ENCODE measurements around the gene MYH10. TPM values are rescaled to one million over a fixed set of nuclear protein-coding genes. Genes with fewer than 3 reads are reported as not detected.

The MYH10 gene
- total RNA-seq, 1 donor from 2014 or later: 75.7 TPM

GRCh38 chr17:8466456-8466855 is 164.1 kb downstream of the MYH10 start:
- no peak for DNase-seq (ENCODE audit: low spot score)
- intact Hi-C loops (cut with DNase I): no loop called here

DNA sequence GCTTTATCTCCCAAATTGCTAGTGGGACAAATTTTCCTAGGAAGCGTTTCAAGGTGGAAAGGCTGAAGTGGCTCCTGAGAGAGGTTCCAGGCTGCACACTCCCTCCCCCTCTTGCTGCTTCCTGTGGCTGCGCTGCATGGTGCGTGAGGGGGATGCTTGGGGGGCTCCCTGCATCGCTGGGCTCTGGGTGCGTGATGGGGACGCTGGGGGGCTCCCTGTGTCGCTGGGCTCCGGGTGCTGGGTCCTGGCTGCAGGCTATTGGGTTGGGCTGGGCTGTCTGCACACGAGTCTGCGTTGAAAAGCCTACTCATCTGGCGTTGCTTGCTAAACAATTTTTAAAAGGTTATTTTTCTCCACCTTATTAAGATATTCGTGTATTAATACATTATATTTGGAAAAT is 164.8 kb downstream of the MYH10 start:
- no peak for ATAC-seq

More at GRCh38 chr17:8466456-8466855, 164.1 kb downstream of the MYH10 start:
- ATAC-seq: peak; percentile 18

DNA sequence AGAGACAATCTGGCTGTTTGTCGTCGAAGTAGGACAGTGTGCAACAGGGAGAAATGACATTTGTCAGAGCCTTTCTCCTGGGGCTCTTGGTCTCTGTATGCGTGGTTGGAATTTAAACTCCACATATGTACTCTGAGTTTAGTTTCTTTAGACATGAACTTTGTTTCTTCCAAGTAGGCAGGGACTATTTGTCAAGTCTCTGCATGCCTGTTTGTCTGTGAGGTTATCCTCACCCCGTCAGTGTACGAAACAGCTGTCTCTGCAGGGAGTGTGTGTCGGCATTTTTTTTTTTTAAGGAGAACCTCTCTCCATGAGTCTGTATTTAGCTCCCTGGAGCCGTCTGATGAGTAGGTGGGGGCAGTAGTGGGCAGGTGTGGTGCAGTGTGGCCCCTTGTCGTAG is 165.2 kb downstream of the MYH10 start:
- ATAC-seq (no peak), DNase-seq (ENCODE audit: low spot score) (no peak)
- intact Hi-C loops (cut with DNase I): no loop called here

More for the DNA sequence above, 164.8 kb downstream of the MYH10 start:
- no peak for DNase-seq (ENCODE audit: low spot score)
- intact Hi-C loops (cut with DNase I): no loop called here

- intact Hi-C loops (cut with DNase I): no loop called here
- no peak for ATAC-seq
Measured at GRCh38 chr17:8464941-8465340, 165.6 kb downstream of the MYH10 start.

DNA sequence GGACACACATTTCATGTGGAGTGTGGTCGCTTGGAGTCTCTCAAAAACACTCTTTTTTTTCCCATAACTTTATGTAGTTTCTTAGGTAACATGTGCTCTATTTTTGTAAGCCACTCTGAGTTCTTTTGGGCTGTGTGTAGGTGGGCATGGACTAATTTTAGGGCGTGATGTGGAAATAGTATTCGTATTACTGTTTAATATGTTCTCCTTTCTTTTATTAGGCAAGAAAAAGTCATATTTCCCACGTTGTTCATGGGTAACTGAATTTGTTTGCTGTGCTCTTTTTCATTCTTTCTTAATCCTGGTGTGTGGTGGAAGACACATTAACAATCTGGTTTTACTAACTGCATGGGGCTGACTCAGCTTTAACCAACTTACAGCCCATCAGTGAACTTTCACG is 167.4 kb downstream of the MYH10 start:
- ATAC-seq: no peak
- no peak for DNase-seq (ENCODE audit: low spot score)
- intact Hi-C loops (cut with DNase I): no loop called here

More at GRCh38 chr17:8464941-8465340, 165.6 kb downstream of the MYH10 start:
- DNase-seq (ENCODE audit: low spot score): no peak

- DNase-seq (ENCODE audit: low spot score): no peak
- intact Hi-C loops (cut with DNase I): no loop called here
Measured at GRCh38 chr17:8462564-8462963, 168.0 kb downstream of the MYH10 start.

GRCh38 chr17:8459831-8460230 is 170.7 kb downstream of the MYH10 start:
- ATAC-seq (no peak), DNase-seq (ENCODE audit: low spot score) (no peak)
- intact Hi-C loops (cut with DNase I): no loop called here

More at GRCh38 chr17:8462564-8462963, 168.0 kb downstream of the MYH10 start:
- no peak for ATAC-seq

DNA sequence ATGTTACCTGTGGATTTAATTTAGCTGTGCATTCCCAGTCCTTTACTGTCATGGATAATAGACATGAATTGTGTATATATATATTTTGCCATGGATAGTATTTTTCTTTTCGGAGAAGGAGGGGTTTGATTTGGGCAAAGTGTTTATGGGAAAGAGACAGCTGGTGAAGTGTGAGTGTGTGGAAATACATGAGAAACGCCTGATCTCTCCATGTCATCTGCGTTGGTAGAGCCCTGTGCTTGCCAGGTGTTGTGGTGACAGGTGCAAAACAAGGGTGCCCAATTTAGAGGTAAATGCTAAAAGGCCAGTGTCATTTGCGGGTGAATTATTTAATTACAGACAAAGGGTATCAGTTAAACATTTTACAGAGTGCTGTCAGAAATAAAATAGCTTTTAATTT is 171.4 kb downstream of the MYH10 start:
- intact Hi-C loops (cut with DNase I): no loop called here
- ATAC-seq: no peak
- DNase-seq (ENCODE audit: low spot score): no peak

GRCh38 chr17:8458128-8458527 is 172.4 kb downstream of the MYH10 start:
- DNase-seq (ENCODE audit: low spot score) (no peak), ATAC-seq (no peak)
- intact Hi-C loops (cut with DNase I): no loop called here

GRCh38 chr17:8455665-8456209 is 174.8 kb downstream of the MYH10 start:
- intact Hi-C loops (cut with DNase I): no loop called here
- DNase-seq (ENCODE audit: low spot score) (no peak), ATAC-seq (no peak)

- DNase-seq (ENCODE audit: low spot score): no peak
- ATAC-seq: no peak
- intact Hi-C loops (cut with DNase I): no loop called here
Measured at GRCh38 chr17:8453326-8453725, 177.2 kb downstream of the MYH10 start.

GRCh38 chr17:8451933-8452614 is 178.5 kb downstream of the MYH10 start:
- no peak for ATAC-seq
- DNase-seq (ENCODE audit: low spot score): no peak
- intact Hi-C loops (cut with DNase I): no loop called here

DNA sequence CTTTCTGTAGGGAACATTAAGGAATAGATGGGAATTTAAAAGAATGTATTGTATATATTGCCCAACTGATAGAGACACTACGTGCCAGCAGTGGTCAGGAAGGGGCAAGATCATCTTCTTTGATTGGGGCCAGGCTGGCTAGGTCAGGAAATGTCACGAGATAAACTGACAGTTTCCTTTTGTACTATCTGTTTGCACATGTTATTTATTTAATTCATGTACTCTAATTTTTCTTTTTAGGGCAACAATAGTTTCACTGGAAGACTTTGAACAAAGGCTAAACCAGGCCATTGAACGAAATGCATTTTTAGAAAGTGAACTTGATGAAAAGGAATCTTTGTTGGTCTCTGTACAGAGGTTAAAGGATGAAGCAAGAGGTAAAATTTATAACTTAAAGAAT is 182.2 kb downstream of the MYH10 start:
- no peak for ATAC-seq
- DNase-seq (ENCODE audit: low spot score): no peak
- intact Hi-C loops (cut with DNase I): no loop called here

DNA sequence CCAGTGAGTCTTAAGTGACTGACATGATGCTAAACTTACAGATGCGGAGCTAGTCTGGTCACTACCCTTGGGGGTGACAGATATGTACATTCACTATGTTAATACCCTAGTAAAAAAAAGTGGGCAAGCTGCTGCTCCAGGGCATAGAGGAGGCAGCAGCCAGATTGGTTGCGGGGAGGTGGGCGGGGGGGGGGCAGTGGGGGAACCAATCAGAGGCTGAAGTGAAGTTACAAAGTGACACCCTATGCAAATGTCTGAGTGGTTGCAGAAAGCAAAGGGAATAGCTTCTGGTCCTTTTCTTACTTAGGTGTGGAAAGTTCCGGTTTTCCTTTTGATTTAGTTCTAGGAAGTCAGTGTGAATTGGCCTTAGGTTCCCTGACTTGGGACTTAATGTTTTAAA is 182.7 kb downstream of the MYH10 start:
- DNase-seq (ENCODE audit: low spot score) (no peak), ATAC-seq (no peak)
- intact Hi-C loops (cut with DNase I): no loop called here

DNA sequence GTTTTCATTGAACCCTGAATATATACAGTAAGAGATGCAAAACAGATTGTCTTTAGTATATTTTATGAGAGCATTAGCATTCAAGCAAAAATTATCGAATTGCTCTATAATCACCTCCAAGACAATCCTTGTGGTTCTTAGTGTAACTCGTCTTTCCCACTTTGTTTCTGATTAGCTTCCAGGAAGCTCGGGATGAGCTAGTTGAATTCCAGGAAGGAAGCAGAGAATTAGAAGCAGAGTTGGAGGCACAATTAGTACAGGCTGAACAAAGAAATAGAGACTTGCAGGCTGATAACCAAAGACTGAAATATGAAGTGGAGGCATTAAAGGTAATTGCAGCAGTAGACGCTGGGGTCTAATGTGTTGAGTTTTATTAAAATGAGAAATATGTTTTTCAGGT is 185.0 kb downstream of the MYH10 start:
- ATAC-seq: no peak
- DNase-seq (ENCODE audit: low spot score): no peak
- intact Hi-C loops (cut with DNase I): no loop called here

DNA sequence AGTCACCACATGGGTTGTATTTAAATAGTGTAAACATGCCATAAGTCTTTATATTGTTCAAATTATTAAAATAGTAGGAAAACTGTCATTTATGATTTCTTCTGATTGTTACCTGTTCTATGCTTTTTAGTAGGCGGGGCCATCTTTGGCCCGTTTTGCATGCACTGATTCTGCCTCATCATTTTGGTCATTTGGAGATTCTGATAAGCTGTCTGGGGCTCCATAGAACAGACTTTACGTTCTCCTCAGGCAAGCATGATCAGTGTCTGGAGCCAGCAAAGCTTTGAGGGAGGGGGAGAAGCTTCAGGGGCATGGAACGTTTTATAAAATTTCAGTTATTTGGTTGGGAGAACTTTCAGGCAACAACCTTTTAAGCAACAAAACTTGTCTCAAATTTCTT is 186.0 kb downstream of the MYH10 start:
- ATAC-seq (no peak), DNase-seq (ENCODE audit: low spot score) (no peak)
- intact Hi-C loops (cut with DNase I): no loop called here

- ATAC-seq: no peak
Measured at GRCh38 chr17:8443756-8444155, 186.8 kb downstream of the MYH10 start.

DNA sequence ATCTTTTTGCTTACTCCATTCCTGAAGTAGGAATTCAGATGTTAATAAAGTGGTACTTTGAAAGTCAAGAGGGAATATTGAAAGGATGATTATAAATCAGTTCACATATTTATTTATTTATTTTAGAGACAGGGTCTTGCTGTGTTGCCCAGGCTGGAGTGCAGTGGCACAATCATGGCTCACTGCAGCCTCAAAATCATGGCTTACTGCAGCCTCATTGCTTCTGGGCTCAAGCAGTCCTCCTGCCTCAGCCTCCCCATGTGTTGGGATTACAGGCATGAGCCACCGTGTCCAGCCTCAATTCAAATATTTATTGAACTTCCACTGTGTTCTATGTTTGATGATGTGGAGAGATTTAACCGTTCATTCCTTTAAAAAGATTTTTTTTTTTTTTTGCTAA is 188.2 kb downstream of the MYH10 start:
- intact Hi-C loops (cut with DNase I): no loop called here
- no peak for ATAC-seq

More at GRCh38 chr17:8443756-8444155, 186.8 kb downstream of the MYH10 start:
- no peak for DNase-seq (ENCODE audit: low spot score)
- intact Hi-C loops (cut with DNase I): no loop called here

GRCh38 chr17:8441690-8442089 is 188.8 kb downstream of the MYH10 start:
- intact Hi-C loops (cut with DNase I): no loop called here
- no peak for ATAC-seq

More for the DNA sequence above, 188.2 kb downstream of the MYH10 start:
- no peak for DNase-seq (ENCODE audit: low spot score)

GRCh38 chr17:8439681-8440080 is 190.8 kb downstream of the MYH10 start:
- DNase-seq (ENCODE audit: low spot score) (no peak), ATAC-seq (no peak)
- intact Hi-C loops (cut with DNase I): no loop called here

More at GRCh38 chr17:8441690-8442089, 188.8 kb downstream of the MYH10 start:
- no peak for DNase-seq (ENCODE audit: low spot score)

DNA sequence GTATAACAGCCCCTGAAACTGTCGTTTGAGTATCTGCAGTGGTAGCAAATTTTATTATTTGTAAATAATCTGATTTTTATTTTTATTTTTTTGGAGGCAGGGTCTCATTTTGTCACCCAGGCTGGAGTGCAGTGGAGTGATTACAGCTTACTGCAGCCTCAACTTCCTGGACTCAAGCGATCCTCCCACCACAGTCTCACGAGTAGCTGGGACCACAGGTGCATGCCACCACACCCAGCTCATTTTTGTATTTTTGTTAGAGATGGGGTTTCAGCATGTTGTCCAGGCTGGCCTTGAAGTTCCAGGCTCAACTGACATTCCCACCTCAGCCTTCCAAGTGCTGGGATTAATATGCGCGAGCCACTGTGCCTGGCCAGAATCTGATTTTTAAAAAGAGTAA is 192.1 kb downstream of the MYH10 start:
- intact Hi-C loops (cut with DNase I): no loop called here
- ATAC-seq (no peak), DNase-seq (ENCODE audit: low spot score) (no peak)
